RWPE2 (cell line): ENCODE data around the gene GNAQ.

Source experiments
- ATAC-seq: fragments of 200-7000 bp; cut with Tn5 transposase; 3 replicates; pipeline ENCODE4 v1.9.1; 2021; ENCODE audit warnings: low read depth
- DNase-seq: peaks from one replicate; pipeline ENCODE4 v3.0.0-alpha.2; 2020; ENCODE audit warnings: low spot score
- H3K27ac ChIP-seq: fragments of 450-650 bp; 2 replicates; pipeline ENCODE4 v1.5.1; 2017; ENCODE audit warnings: mild to moderate bottlenecking; ENCODE audit not compliant: poor library complexity, severe bottlenecking
- H3K27me3 ChIP-seq: fragments of 250-450 bp; sonication (Bioruptor Pico); 2 replicates; pipeline ENCODE4 v1.5.1; 2021; ENCODE audit warnings: mild to moderate bottlenecking, moderate library complexity; ENCODE audit not compliant: insufficient read depth, poor library complexity, severe bottlenecking
- H3K36me3 ChIP-seq: fragments of 250-450 bp; sonication (Bioruptor Pico); 2 replicates; pipeline ENCODE4 v1.5.1; 2020; ENCODE audit warnings: low read depth, mild to moderate bottlenecking, moderate library complexity
- H3K4me1 ChIP-seq: fragments of 250-450 bp; sonication (Bioruptor Pico); 2 replicates; pipeline ENCODE4 v1.5.1; 2021; ENCODE audit warnings: mild to moderate bottlenecking, moderate library complexity; ENCODE audit not compliant: insufficient read depth, poor library complexity, severe bottlenecking
- H3K4me3 ChIP-seq: fragments of 250-450 bp; sonication (Bioruptor Pico); 2 replicates; pipeline ENCODE4 v1.5.1; 2021; ENCODE audit warnings: mild to moderate bottlenecking, moderate library complexity; ENCODE audit not compliant: severe bottlenecking
- H3K9me3 ChIP-seq: fragments of 250-450 bp; sonication (Bioruptor Pico); 2 replicates; pipeline ENCODE4 v1.5.1; 2021; ENCODE audit warnings: mild to moderate bottlenecking, moderate library complexity; ENCODE audit not compliant: severe bottlenecking
- CTCF ChIP-seq: fragments of 450-650 bp; IDR thresholded peaks from one replicate; pipeline ENCODE4 v1.5.1; 2017; ENCODE audit warnings: mild to moderate bottlenecking, moderate library complexity; ENCODE audit not compliant: poor library complexity, severe bottlenecking

The GNAQ gene

GRCh38 chr9:77820293-77820954 lies 211.2 kb downstream of the GNAQ start:
- Histone ChIP-seq H3K36me3 (peaks cover 8% of the 10 kb centered on the region; the same call in 1 of the 2 replicates), H3K9me3 (no peaks in the 10 kb centered on the region), H3K27ac (peak overlapping the region; percentile 35), H3K27me3 (no peaks in the 10 kb centered on the region), H3K4me3 (no peak overlapping the region), H3K4me1 (peaks cover 19% of the 10 kb centered on the region)
- TF ChIP-seq CTCF, result no peak
- ATAC-seq (peak; percentile 89), DNase-seq (no peak)

GRCh38 chr9:77819657-77820056 lies 212.0 kb downstream of the GNAQ start:
- no peaks in the 10 kb centered on the region for H3K27me3 ChIP-seq
- no peak overlapping the region for H3K4me3 ChIP-seq
- H3K36me3 ChIP-seq, result peaks cover 16% of the 10 kb centered on the region; the same call in 1 of the 2 replicates
- DNase-seq (no peak), ATAC-seq (no peak)
- TF ChIP-seq CTCF, result no peak
- peaks cover 19% of the 10 kb centered on the region for H3K4me1 ChIP-seq
- H3K27ac ChIP-seq, result no peak overlapping the region
- no peaks in the 10 kb centered on the region for H3K9me3 ChIP-seq

- DNase-seq (no peak), ATAC-seq (no peak)
- Histone ChIP-seq H3K27me3 (no peaks in the 10 kb centered on the region), H3K27ac (no peak overlapping the region), H3K4me3 (no peak overlapping the region), H3K9me3 (no peaks in the 10 kb centered on the region), H3K4me1 (peaks cover 19% of the 10 kb centered on the region), H3K36me3 (peaks cover 24% of the 10 kb centered on the region; the same call in 1 of the 2 replicates)
- no peak for TF ChIP-seq CTCF
Observed at GRCh38 chr9:77817590-77818311, 213.9 kb downstream of the GNAQ start.

- Histone ChIP-seq H3K36me3 (peaks cover 24% of the 10 kb centered on the region), H3K27me3 (no peaks in the 10 kb centered on the region), H3K4me3 (no peak overlapping the region), H3K27ac (no peak overlapping the region), H3K4me1 (peaks cover 19% of the 10 kb centered on the region), H3K9me3 (no peaks in the 10 kb centered on the region)
- no peak for TF ChIP-seq CTCF
- DNase-seq (no peak), ATAC-seq (no peak)
Observed at GRCh38 chr9:77816641-77817341, 214.8 kb downstream of the GNAQ start.
